HT-29 (cell line): ENCODE measurements around the gene PPARA. TPM values are rescaled to one million over a fixed set of nuclear protein-coding genes. Genes with fewer than 3 reads are reported as not detected.
A peak's percentile ranks its signal among the peaks of the same experiment; 100 is the strongest.

Experiments used
- DNase-seq: peaks from one replicate; pipeline ENCODE4 v3.0.0-alpha.2; 2015; ENCODE audit warnings: low spot score
- total RNA-seq: library from RNA; depleted of rRNA; stranded (reverse); fragments of >200 nt; shearing (Covaris generic); gene quantifications from 2 replicates; pipeline ENCODE4 v1.2.3, GENCODE V29; 2014; rRNA removed

PPARA gene
- 14.6 and 18.1 TPM in 2 replicates for total RNA-seq

GRCh38 chr22:46150034-46150654, at the start of gene PPARA:
Gene PPARA, plus strand, starts transcription at chr22:46150526. Its CDS starts 47,858 bp downstream, at chr22:46198384.
- DNase-seq = peak; percentile 69

- no peak for DNase-seq
These were observed 48.2 kb upstream of the PPARA start for GRCh38 chr22:46102159-46102558.

DNA sequence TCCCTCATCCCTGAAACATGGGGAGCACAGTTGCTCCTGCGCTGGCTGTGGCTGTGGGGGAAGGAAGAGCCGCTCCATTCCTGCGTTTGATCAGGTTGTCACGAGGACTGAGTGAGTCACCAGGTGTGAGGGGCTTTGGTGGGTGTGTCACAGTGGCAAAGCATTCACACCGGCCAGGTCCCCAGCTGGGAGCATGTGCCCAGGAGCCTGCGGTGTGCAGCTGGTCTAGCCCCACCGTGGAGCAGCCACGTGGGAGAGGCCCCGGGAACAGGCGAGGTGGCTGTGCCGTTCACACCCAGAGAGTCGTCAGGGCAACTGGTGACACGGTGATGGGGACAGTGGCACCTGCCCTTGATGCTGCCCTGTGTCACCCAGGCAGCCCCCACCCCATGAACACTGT, 47.6 kb upstream of the PPARA start:
- peak; percentile 71 for DNase-seq

GRCh38 chr22:46103181-46103580, 47.1 kb upstream of the PPARA start:
- DNase-seq = peak; percentile 34

GRCh38 chr22:46103664-46104063, 46.7 kb upstream of the PPARA start:
- DNase-seq = peak; percentile 29

- peak; percentile 62 for DNase-seq
These were observed 46.0 kb upstream of the PPARA start for GRCh38 chr22:46104170-46104880.

GRCh38 chr22:46104881-46105493, 45.3 kb upstream of the PPARA start:
- DNase-seq = no peak

DNA sequence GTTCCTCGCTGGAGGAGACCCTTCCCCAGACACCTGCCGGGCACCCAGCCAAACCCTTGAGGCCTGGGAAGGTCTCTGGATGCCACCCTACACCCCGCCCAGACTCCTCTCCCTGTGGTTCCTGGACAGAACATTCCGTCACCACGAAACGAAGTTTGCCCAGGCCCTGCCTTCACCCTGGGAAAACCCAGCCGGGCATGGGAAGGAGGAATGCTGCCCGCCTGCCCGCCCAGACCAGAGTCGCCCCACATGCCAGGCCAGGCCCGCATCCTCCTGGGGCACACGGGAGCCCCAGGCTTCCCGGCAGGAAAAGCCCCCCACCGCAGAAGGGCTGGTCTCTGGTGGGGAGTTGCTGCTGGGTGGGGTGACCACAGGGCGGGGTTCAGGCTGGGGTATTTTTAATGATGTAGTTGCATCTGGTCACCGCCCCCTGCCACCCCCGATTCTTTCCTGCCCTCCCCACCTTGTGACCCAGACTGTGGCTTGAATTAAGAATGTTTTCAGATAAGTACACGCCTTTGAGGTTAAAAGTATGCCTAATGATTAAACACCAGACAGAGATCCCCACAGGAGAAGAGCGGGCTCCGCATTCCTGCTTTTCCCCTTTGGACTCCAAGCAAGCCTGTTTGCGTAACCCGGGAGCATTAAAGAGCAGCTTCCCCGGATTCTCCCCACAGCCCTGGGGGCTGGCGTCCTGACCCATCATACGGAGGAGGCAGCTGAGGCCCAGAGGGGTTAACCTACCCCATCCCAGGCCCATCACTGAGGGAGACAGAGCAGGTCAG, 44.6 kb upstream of the PPARA start:
- DNase-seq = peak; percentile 89

GRCh38 chr22:46106279-46107022, 43.9 kb upstream of the PPARA start:
- peak; percentile 26 for DNase-seq

GRCh38 chr22:46107089-46107664, 43.1 kb upstream of the PPARA start:
- peak; percentile 72 for DNase-seq

DNA sequence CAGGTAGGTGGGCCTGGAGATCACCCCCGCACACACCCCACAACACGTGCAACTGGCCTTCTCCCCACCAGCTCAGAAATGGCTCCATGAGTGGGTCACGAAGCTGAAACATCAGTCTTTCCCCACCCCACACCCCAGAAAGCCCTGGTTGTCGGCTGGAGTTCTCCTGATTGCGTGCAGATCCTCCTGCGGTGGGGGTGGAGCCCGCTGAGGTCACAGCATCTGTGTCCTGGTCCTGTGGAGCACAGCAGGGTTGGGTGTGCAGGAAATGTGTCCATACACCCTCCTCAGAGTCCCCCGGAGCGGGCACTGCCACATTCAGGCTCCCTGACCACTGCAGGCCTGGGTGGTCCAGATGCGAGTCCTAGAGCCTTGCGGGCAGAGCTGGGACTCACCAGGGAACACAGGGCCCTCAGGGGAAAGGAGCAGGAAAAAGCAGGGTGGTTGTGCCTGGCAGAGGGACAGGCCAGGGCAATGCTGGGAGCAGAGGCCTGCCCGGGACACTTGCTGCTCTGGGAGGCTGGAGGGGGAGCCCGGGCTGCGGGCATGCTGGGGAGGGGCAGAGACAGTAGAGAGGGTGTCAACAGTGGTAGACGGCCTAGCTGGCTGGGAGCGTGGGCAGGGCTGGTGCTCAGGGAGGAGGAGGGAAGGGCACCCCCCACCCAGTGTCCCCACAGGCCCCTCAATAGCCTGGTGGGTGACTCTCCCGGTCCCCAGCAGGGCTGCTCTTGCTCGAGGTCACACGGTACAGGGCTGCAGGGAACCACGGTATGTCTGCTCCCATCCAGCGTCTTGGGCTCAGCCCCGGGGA, 42.4 kb upstream of the PPARA start:
- DNase-seq = peak; percentile 34

- peak; percentile 34 for DNase-seq
These were observed 41.5 kb upstream of the PPARA start for GRCh38 chr22:46108564-46109473.

DNA sequence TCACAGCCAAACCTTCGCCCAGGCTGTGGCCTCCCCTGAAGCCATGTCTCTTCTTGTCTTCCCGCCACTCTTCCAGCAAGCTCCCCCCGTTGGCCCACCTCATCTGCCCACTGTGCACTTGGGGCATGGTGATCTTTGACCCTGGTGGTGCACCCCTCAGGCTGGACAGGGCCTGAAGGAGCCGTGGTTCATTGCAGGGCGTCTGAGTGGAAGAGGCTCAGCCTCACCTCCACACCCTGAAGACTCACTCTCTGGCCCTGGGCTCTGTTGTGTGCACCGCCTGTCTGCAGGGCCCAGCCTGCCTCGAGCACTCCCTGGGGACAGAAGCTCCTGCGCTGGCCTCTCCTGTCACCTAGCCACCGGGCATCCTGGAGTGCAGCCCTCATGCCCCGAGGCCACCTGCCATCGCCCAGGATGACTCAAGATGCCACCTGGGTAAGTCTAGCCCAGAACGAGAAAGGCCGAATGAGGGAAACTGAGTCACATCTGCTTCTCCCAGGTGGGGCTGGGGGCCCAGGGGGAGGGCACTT, 40.8 kb upstream of the PPARA start:
- DNase-seq = peak; percentile 2

GRCh38 chr22:46110215-46110614, 40.1 kb upstream of the PPARA start:
- DNase-seq = peak; percentile 57

GRCh38 chr22:46111645-46112306, 38.5 kb upstream of the PPARA start:
- DNase-seq = peak; percentile 4

DNA sequence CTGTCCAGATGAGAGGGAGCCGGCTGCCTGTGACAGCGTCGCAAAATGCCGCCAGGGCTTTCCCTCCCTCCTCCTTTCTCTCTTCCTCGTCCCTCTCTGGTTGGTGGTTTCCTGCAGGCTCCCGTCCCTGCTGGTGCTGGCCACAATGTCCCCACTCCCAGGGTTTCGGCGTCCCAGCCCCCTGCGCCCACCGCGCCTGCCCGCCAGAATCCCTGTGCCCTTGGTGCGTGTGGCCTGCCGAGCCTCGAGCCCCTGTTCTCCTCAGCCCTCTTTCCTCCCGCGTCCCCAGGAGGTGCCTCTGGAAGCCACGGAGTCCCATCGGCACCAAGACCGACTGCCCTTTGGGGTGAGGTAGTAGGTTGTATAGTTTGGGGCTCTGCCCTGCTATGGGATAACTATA, 37.9 kb upstream of the PPARA start:
- DNase-seq = no peak

DNA sequence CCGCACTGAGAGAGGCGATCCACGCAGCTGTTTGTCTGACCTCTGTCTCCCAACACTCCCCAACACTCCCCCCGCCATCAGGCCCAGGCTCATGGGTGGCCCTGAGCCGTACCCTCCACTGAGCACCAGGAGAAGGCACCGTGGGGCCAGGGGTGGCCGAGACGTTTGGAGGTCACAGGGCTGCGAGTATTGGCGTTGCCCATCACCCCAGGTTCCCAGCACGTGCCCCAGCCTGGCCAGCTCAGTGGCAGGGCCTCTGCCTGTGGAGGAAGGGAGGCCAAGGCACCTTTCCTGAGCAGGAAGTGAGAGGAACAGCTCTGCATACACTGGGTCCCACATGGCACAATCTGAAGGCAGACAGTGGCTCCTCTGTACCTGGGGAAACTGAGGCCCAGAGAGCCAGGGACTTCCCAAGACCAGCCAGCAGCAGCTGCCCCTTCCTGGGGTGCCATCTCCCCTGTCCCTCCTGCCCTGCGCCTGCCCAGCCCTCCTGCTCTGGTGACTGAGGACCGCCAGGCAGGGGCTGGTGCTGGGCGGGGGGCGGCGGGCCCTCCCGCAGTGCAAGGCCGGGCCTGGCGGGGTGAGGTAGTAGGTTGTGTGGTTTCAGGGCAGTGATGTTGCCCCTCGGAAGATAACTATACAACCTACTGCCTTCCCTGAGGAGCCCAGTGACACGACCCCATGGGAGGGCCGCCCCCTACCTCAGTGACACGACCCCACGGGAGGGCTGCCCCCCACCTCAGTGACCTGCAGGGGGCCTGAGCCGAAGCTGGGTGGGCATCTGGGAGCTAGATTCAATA, 37.0 kb upstream of the PPARA start:
- DNase-seq = no peak
